OCI-LY1 (cell line): ENCODE results near the gene OR10D3.

Experiments used
- CTCF ChIP-seq: fragments of 200-600 bp; sonication (generic), shearing (Covaris generic); IDR thresholded peaks from 2 replicates; pipeline ENCODE4 v1.5.1; 2017; ENCODE audit warnings: mild to moderate bottlenecking, antibody characterized with exemption, low read length, moderate library complexity, mixed read lengths
- EZH2 ChIP-seq: fragments of 200-600 bp; sonication (generic), shearing (Covaris generic); IDR thresholded peaks from 2 replicates; pipeline ENCODE4 v1.8.0; 2017; ENCODE audit warnings: borderline replicate concordance, mixed run types, mild to moderate bottlenecking, antibody characterized with exemption, low read length, moderate library complexity, mixed read lengths

DNA sequence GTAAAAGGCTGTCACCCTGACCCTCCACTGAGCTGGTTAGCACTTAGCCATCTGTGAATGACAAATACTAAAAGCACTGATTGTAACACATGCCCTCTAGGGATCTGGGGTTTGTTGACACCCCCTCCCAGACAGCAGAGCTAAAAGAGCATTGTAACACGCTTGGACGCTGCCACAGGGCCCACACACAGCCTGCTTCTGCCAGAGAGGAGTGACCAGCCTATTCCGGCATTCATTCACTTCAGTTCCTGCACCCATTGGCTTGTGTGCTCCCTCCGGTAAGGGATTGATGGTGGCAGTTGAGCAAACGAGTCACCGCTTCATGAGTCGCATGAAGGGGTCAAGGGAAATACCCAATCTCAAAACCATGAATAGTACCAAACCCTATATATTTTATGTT is 15.8 kb downstream of the OR10D3 start:
- no peak for TF ChIP-seq CTCF
- no peak for TF ChIP-seq EZH2
